MCF 10A (cell line): ENCODE results near the gene RNF112. TPM values are rescaled to one million over a fixed set of nuclear protein-coding genes. Genes with fewer than 3 reads are reported as not detected.

ENCODE experiments used
- BruUV-seq: library from RNA; stranded (reverse); fragments of 400-500 nt; replicated peaks from 2 replicates; lab custom pipeline; 2021; lab: Mats Ljungman, UMichigan
- CTCF ChIA-PET: fragments of 300-600 bp; sonication (Branson Sonifier 250); formaldehyde crosslinking; extraction: SDS; loops from one replicate; lab custom pipeline; 2021; ENCODE audit warnings: antibody characterized with exemption, inconsistent platforms; lab: Yijun Ruan, JAX
- POLR2A ChIA-PET: fragments of 300-600, 350-650 bp; sonication (Branson Sonifier 250); formaldehyde crosslinking; extraction: SDS; loops from one replicate; lab custom pipeline; 2020; ENCODE audit warnings: antibody characterized with exemption, inconsistent platforms; lab: Yijun Ruan, JAX
- DNase-seq: peaks from one replicate; pipeline ENCODE4 v3.0.0-alpha.2; 2018; ENCODE audit not compliant: unreplicated experiment
- H3K27ac Mint-ChIP-seq: one replicate; pipeline ENCODE4 v1.8.0; 2022; ENCODE audit warnings: mild to moderate bottlenecking, low read depth, mixed read lengths; ENCODE audit not compliant: unreplicated experiment
- H3K27me3 Mint-ChIP-seq: one replicate; pipeline ENCODE4 v1.8.0; 2022; ENCODE audit warnings: mixed read lengths; ENCODE audit not compliant: insufficient read depth, unreplicated experiment
- H3K36me3 Mint-ChIP-seq: one replicate; pipeline ENCODE4 v1.8.0; 2022; ENCODE audit warnings: mild to moderate bottlenecking, moderate library complexity, mixed read lengths; ENCODE audit not compliant: insufficient read depth, unreplicated experiment
- H3K4me1 Mint-ChIP-seq: one replicate; pipeline ENCODE4 v1.8.0; 2022; ENCODE audit warnings: mixed read lengths; ENCODE audit not compliant: insufficient read depth, unreplicated experiment
- H3K4me3 Mint-ChIP-seq: one replicate; pipeline ENCODE4 v1.8.0; 2022; ENCODE audit warnings: mild to moderate bottlenecking, moderate library complexity, mixed read lengths; ENCODE audit not compliant: unreplicated experiment
- H3K9me3 Mint-ChIP-seq: one replicate; pipeline ENCODE4 v1.8.0; 2022; ENCODE audit warnings: mixed read lengths; ENCODE audit not compliant: unreplicated experiment
- CTCF ChIP-seq: fragments of 200-600 bp; IDR thresholded peaks from one replicate; pipeline ENCODE4 v1.8.0; 2022; ENCODE audit warnings: antibody characterized with exemption, mild to moderate bottlenecking; ENCODE audit not compliant: unreplicated experiment
- intact Hi-C: fragments of 100-400 bp; cut with micrococcal nuclease; formaldehyde crosslinking; loops from 2 replicates; pipeline ENCODE4 v1.14.1; 2022
- total RNA-seq: library from RNA; stranded (reverse); gene quantifications from 2 replicates; pipeline ENCODE4 v1.2.3, GENCODE V29; 2022

Gene RNF112
- total RNA-seq, 1 experiment from 2014 or later = not detected

- TF ChIP-seq CTCF = no peak
- Mint-ChIP-seq H3K36me3 (no peaks in the 10 kb centered on the region), H3K4me1 (peaks cover 14% of the 10 kb centered on the region), H3K27me3 (no peaks in the 10 kb centered on the region), H3K4me3 (no peak overlapping the region), H3K9me3 (no peaks in the 10 kb centered on the region), H3K27ac (no peak overlapping the region)
- ChIA-PET POLR2A (interaction anchor here (0.6 to 5.9 kb wide), 4 partner anchors 13 to 354 kb away, joined by 3 to 61 read pairs (median 10); partner anchors contain the start of gene MAPK7), CTCF (interaction anchor here (0.9 to 9.7 kb wide), 9 partner anchors 8 to 401 kb away, joined by 3 to 147 read pairs (median 14); partner anchors contain the start of gene MAPK7)
- DNase-seq = peak; percentile 53
- intact Hi-C loops = loop anchor here (5.0 kb wide), 1 partner anchor 282 kb away; the partner anchor contains the start of gene ALDH3A2
- no TSS peak for BruUV-seq
These were observed 46.1 kb upstream of the RNF112 start for GRCh38 chr17:19364699-19365498.

- ChIA-PET CTCF (interaction anchor here (0.5 to 9.7 kb wide), 8 partner anchors 9 to 398 kb away, joined by 3 to 147 read pairs (median 4); partner anchors contain the start of gene MAPK7), POLR2A (interaction anchor here (1.1 to 5.9 kb wide), 3 partner anchors 12 to 354 kb away, joined by 3 to 61 read pairs (median 17); partner anchors contain the start of gene MAPK7)
- intact Hi-C loops = no loop called here
- H3K27me3 Mint-ChIP-seq = no peaks in the 10 kb centered on the region
- no peak overlapping the region for H3K27ac Mint-ChIP-seq
- no TSS peak for BruUV-seq
- no peak for TF ChIP-seq CTCF
- no peak for DNase-seq
- H3K36me3 Mint-ChIP-seq = no peaks in the 10 kb centered on the region
- peaks cover 14% of the 10 kb centered on the region for H3K4me1 Mint-ChIP-seq
- no peak overlapping the region for H3K4me3 Mint-ChIP-seq
- no peaks in the 10 kb centered on the region for H3K9me3 Mint-ChIP-seq
These were observed 45.6 kb upstream of the RNF112 start for GRCh38 chr17:19365499-19365817.

GRCh38 chr17:19365833-19366636 lies 45.0 kb upstream of the RNF112 start:
- no TSS peak for BruUV-seq
- POLR2A ChIA-PET = interaction anchor here (1.1 to 5.9 kb wide), 3 partner anchors 12 to 353 kb away, joined by 3 to 61 read pairs (median 17); partner anchors contain the start of gene MAPK7
- no peak for DNase-seq
- intact Hi-C loops = no loop called here
- Mint-ChIP-seq H3K4me3 (no peak overlapping the region), H3K27me3 (no peaks in the 10 kb centered on the region), H3K9me3 (no peaks in the 10 kb centered on the region), H3K36me3 (no peaks in the 10 kb centered on the region), H3K4me1 (peaks cover 14% of the 10 kb centered on the region), H3K27ac (no peak overlapping the region)
- CTCF ChIA-PET = interaction anchor here (0.5 to 9.7 kb wide), 8 partner anchors 10 to 397 kb away, joined by 3 to 147 read pairs (median 4); partner anchors contain the start of gene MAPK7
- no peak for TF ChIP-seq CTCF
